T-helper 22 cell (primary cell): ENCODE results near the gene PARM1.

Source experiments
- DNase-seq: peaks from one replicate; pipeline ENCODE4 v3.0.0-alpha.2; 2020; ENCODE audit warnings: low read depth

The PARM1 gene

GRCh38 chr4:74942251-74942917, 9.5 kb downstream of the PARM1 start:
- DNase-seq: no peak

- DNase-seq: no peak
Observed at GRCh38 chr4:74942918-74943253, 10.0 kb downstream of the PARM1 start.

- no peak for DNase-seq
Observed at GRCh38 chr4:74944354-74944793, 11.5 kb downstream of the PARM1 start.

- no peak for DNase-seq
Observed at GRCh38 chr4:74946196-74946595, 13.3 kb downstream of the PARM1 start.

- no peak for DNase-seq
Observed at GRCh38 chr4:74947798-74948197, 14.9 kb downstream of the PARM1 start.

- no peak for DNase-seq
Observed at GRCh38 chr4:74948236-74948635, 15.3 kb downstream of the PARM1 start.

GRCh38 chr4:74950200-74950599, 17.3 kb downstream of the PARM1 start:
- DNase-seq: no peak

- no peak for DNase-seq
Observed at GRCh38 chr4:74950882-74951281, 18.0 kb downstream of the PARM1 start.

- no peak for DNase-seq
Observed at GRCh38 chr4:74953647-74954046, 20.7 kb downstream of the PARM1 start.

GRCh38 chr4:74958881-74959280, 26.0 kb downstream of the PARM1 start:
- no peak for DNase-seq

GRCh38 chr4:74961230-74961629, 28.3 kb downstream of the PARM1 start:
- DNase-seq: no peak

GRCh38 chr4:74962584-74962983, 29.7 kb downstream of the PARM1 start:
- no peak for DNase-seq

- no peak for DNase-seq
Observed at GRCh38 chr4:74964311-74964710, 31.4 kb downstream of the PARM1 start.

GRCh38 chr4:74967324-74967723, 34.4 kb downstream of the PARM1 start:
- no peak for DNase-seq

GRCh38 chr4:74968456-74969164, 35.7 kb downstream of the PARM1 start:
- no peak for DNase-seq

- no peak for DNase-seq
Observed at GRCh38 chr4:74969507-74970474, 36.9 kb downstream of the PARM1 start.

GRCh38 chr4:74970577-74970976, 37.7 kb downstream of the PARM1 start:
- DNase-seq: no peak

GRCh38 chr4:74971862-74972261, 38.9 kb downstream of the PARM1 start:
- DNase-seq: no peak

GRCh38 chr4:74975082-74975481, 42.2 kb downstream of the PARM1 start:
- DNase-seq: no peak

- DNase-seq: no peak
Observed at GRCh38 chr4:74975848-74976824, 43.2 kb downstream of the PARM1 start.

- no peak for DNase-seq
Observed at GRCh38 chr4:74982546-74983252, 49.8 kb downstream of the PARM1 start.
